Keratinocyte (primary cell): ENCODE data around the gene SH3BP5L. TPM values are rescaled to one million over a fixed set of nuclear protein-coding genes. Genes with fewer than 3 reads are reported as not detected.

Experiments
- DNase-seq: peaks from one replicate; pipeline ENCODE4 v3.0.0-alpha.2; 2011; ENCODE audit warnings: low read depth, missing footprints, low spot score
- FAIRE-seq: peaks from 2 replicates; lab custom pipeline; 2011; peaks lifted over from hg19 to GRCh38; lab: Jason Lieb, UNC
- H2AFZ ChIP-seq: 2 replicates; pipeline ENCODE4 v1.6.0; 2012; ENCODE audit warnings: low read length, control low read depth, inconsistent platforms; ENCODE audit not compliant: control insufficient read depth
- H3K27ac ChIP-seq: 2 replicates; pipeline ENCODE4 v1.5.1; 2011; ENCODE audit warnings: low read length; ENCODE audit not compliant: control insufficient read depth, insufficient read depth
- H3K27me3 ChIP-seq: 3 replicates; pipeline ENCODE4 v1.6.0; 2011; ENCODE audit warnings: low read length; ENCODE audit not compliant: control insufficient read depth, insufficient read depth; ENCODE audit errors: extremely low read depth
- H3K36me3 ChIP-seq, 2 experiments: 2 replicates in 1 of 2; 3 replicates in 1 of 2; pipeline ENCODE4 v1.5.1; 2011; ENCODE audit warnings: low read length in 2 of 2, mild to moderate bottlenecking in 1 of 2; ENCODE audit not compliant: control insufficient read depth in 2 of 2, insufficient read depth in 2 of 2; ENCODE audit errors: extremely low read depth in 1 of 2
- H3K4me1 ChIP-seq: 3 replicates; pipeline ENCODE4 v1.5.1; 2011; ENCODE audit warnings: low read length; ENCODE audit not compliant: control insufficient read depth, insufficient read depth; ENCODE audit errors: extremely low read depth
- H3K4me2 ChIP-seq: 3 replicates; pipeline ENCODE4 v1.6.0; 2011; ENCODE audit warnings: low read depth, low read length; ENCODE audit not compliant: control insufficient read depth, insufficient read depth; ENCODE audit errors: extremely low read depth
- H3K4me3 ChIP-seq, 3 experiments: fragments of 200-600 bp in 1 of 3; sonication (generic) in 1 of 3; 2 replicates in 2 of 3; 3 replicates in 1 of 3; pipeline ENCODE4 v1.5.1; 2011 to 2016; ENCODE audit warnings: low read length in 3 of 3, mild to moderate bottlenecking in 3 of 3, control low read depth in 2 of 3, inconsistent platforms in 1 of 3, low read depth in 1 of 3, mixed read lengths in 1 of 3, mixed run types in 1 of 3, moderate library complexity in 1 of 3; ENCODE audit not compliant: control insufficient read depth in 2 of 3, insufficient read depth in 2 of 3; ENCODE audit errors: extremely low read depth in 1 of 3
- H3K79me2 ChIP-seq: 2 replicates; pipeline ENCODE4 v1.6.0; 2012; ENCODE audit warnings: low read length; ENCODE audit not compliant: control insufficient read depth, insufficient read depth
- H3K9ac ChIP-seq: 3 replicates; pipeline ENCODE4 v1.6.0; 2011; ENCODE audit warnings: low read length; ENCODE audit not compliant: control insufficient read depth, insufficient read depth; ENCODE audit errors: extremely low read depth
- H3K9me1 ChIP-seq: 3 replicates; pipeline ENCODE4 v1.6.0; 2011; ENCODE audit warnings: low read length; ENCODE audit not compliant: control insufficient read depth, insufficient read depth; ENCODE audit errors: extremely low read depth
- H3K9me3 ChIP-seq: 2 replicates; pipeline ENCODE4 v1.5.1; 2012; ENCODE audit warnings: low read depth, low read length; ENCODE audit not compliant: control insufficient read depth
- H4K20me1 ChIP-seq: 3 replicates; pipeline ENCODE4 v1.6.0; 2011; ENCODE audit warnings: low read length; ENCODE audit not compliant: control insufficient read depth, insufficient read depth; ENCODE audit errors: extremely low read depth
- EZH2 ChIP-seq: IDR thresholded peaks from one replicate; pipeline ENCODE4 v1.6.1; 2012; ENCODE audit warnings: inconsistent platforms, mild to moderate bottlenecking, low read length, moderate library complexity
- dilution Hi-C: fragments of 300-500 bp; cut with MboI; formaldehyde crosslinking; loops from one replicate; pipeline ENCODE4 v1.7.0; 2020; ENCODE audit warnings: low sequenced_read_pairs; ENCODE audit not compliant: extremely low pct_ligation_motif_present
- polyA plus RNA-seq, 5 experiments: library from polyadenylated mRNA; depleted of rRNA in 3 of 5; stranded (reverse) in 3 of 5; stranded (forward) in 1 of 5; unstranded in 1 of 5; fragments of >200 nt; gene quantifications; 1 replicate in 1 of 5; 2 replicates in 3 of 5; 3 replicates in 1 of 5; pipeline versions ENCODE4 v1.2.1 to v1.2.3, GENCODE V29; 2011 to 2012; ENCODE audit warnings: missing spikeins in 2 of 5, low read depth in 1 of 5, low replicate concordance in 1 of 5
- TF ChIP-seq, protein P1 (sequence below), 3 experiments: IDR thresholded peaks in 1 of 3; conservative IDR thresholded peaks in 1 of 3; optimal IDR thresholded peaks in 1 of 3; 2 replicates in 2 of 3; 3 replicates in 1 of 3; pipeline versions ENCODE3 to v1.5.1; 2011; ENCODE audit warnings: low read length in 3 of 3, mild to moderate bottlenecking in 3 of 3, moderate library complexity in 2 of 3, control low read depth in 1 of 3, inconsistent platforms in 1 of 3; ENCODE audit not compliant: insufficient read depth in 2 of 3; ENCODE audit errors: extremely low read depth in 1 of 3

SH3BP5L gene
- polyA plus RNA-seq, 1 donor (not counting 4 experiments of a cell fraction or from before 2014, with no cell fraction given): 13.2 TPM

- Histone ChIP-seq H3K9me3 (no peaks in the 10 kb centered on the region), H3K27ac (no peak overlapping the region), H4K20me1 (no peaks in the 10 kb centered on the region), H3K9me1 (no peaks in the 10 kb centered on the region), H3K27me3 (no peaks in the 10 kb centered on the region), H3K36me3 (peaks cover 10 to 17% of the 10 kb centered on the region in 2 experiments), H3K9ac (no peak overlapping the region), H2AFZ (no peak overlapping the region), H3K4me1 (peaks cover 38% of the 10 kb centered on the region), H3K4me3 (peak overlapping the region in 1 of 3 experiments; percentile 70), H3K79me2 (peaks cover 21% of the 10 kb centered on the region), H3K4me2 (peak overlapping the region; percentile 81)
- TF ChIP-seq, protein P1, sequence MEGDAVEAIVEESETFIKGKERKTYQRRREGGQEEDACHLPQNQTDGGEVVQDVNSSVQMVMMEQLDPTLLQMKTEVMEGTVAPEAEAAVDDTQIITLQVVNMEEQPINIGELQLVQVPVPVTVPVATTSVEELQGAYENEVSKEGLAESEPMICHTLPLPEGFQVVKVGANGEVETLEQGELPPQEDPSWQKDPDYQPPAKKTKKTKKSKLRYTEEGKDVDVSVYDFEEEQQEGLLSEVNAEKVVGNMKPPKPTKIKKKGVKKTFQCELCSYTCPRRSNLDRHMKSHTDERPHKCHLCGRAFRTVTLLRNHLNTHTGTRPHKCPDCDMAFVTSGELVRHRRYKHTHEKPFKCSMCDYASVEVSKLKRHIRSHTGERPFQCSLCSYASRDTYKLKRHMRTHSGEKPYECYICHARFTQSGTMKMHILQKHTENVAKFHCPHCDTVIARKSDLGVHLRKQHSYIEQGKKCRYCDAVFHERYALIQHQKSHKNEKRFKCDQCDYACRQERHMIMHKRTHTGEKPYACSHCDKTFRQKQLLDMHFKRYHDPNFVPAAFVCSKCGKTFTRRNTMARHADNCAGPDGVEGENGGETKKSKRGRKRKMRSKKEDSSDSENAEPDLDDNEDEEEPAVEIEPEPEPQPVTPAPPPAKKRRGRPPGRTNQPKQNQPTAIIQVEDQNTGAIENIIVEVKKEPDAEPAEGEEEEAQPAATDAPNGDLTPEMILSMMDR (optimal IDR thresholded peaks at IDR 0.05 in 1 of 3, IDR thresholded peaks at IDR 0.05 in 1 of 3, conservative IDR thresholded peaks at IDR 0.05 in 1 of 3; ENCODE audit: extremely low read depth in 1 of 3, insufficient read depth in 2 of 3, low read length in 3 of 3): no peak
- TF ChIP-seq EZH2: no peak
- FAIRE-seq: no peak
- dilution Hi-C loops: no loop called here
- DNase-seq: no peak
Measured at GRCh38 chr1:248860007-248860406, 34.3 kb upstream of the SH3BP5L start.

GRCh38 chr1:248858891-248859889, 33.5 kb upstream of the SH3BP5L start, which contains the start of gene ZNF692:
ZNF692 (minus strand) TSS chr1:248859085; CDS start chr1:248858309, 776 bp downstream.
- dilution Hi-C loops: no loop called here
- H3K4me2 ChIP-seq: peak within 1 kb of the TSS; percentile 95
- H3K4me1 ChIP-seq: peaks cover 38% of the 10 kb centered on the region
- H3K4me3 ChIP-seq: peak within 1 kb of the TSS; percentile 63 to 81 (median 76)
- peak within 1 kb of the TSS; percentile 95 for H2AFZ ChIP-seq
- peak; percentile 73 for DNase-seq
- H3K27ac ChIP-seq: peak within 1 kb of the TSS; percentile 86
- no peak for TF ChIP-seq EZH2
- TF ChIP-seq, protein P1 (optimal IDR thresholded peaks at IDR 0.05 in 1 of 3, IDR thresholded peaks at IDR 0.05 in 1 of 3, conservative IDR thresholded peaks at IDR 0.05 in 1 of 3; ENCODE audit: extremely low read depth in 1 of 3, insufficient read depth in 2 of 3, low read length in 3 of 3): no peak
- H4K20me1 ChIP-seq: no peaks in the 10 kb centered on the region
- peaks cover 17 to 24% of the 10 kb centered on the region in 2 experiments for H3K36me3 ChIP-seq
- H3K27me3 ChIP-seq: no peaks in the 10 kb centered on the region
- peak within 1 kb of the TSS; percentile 92 for H3K9ac ChIP-seq
- H3K9me1 ChIP-seq: no peaks in the 10 kb centered on the region
- H3K79me2 ChIP-seq: peaks cover 22% of the 10 kb centered on the region
- no peak for FAIRE-seq
- no peaks in the 10 kb centered on the region for H3K9me3 ChIP-seq
